HG02642 (cell line): ENCODE data around the gene ZNF76.

Source experiments
- ATAC-seq: cut with Tn5 transposase; IDR thresholded peaks from one replicate; pipeline ENCODE4 v1.9.1; 2021; ENCODE audit warnings: mild to moderate bottlenecking; ENCODE audit not compliant: unreplicated experiment, poor library complexity

ZNF76 gene

DNA sequence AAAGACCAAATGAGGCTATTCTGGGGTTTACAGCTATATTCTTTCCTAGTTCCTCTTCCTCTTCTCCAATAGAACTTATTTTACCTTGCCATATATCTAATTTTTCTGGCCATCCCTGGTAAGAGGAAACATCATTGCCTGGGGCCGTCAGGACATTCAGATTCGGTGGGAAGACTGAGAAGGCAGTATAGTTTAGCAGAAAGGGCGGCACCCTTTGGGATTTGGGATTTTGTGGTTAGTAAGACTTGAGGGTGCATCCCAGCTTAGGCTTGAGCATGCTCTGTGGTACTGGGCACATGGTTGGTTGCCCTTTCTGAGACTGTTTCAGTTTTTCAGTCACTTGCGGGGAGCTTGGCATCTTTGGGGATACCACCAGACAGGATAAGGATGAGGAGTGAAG is 24.6 kb upstream of the ZNF76 start:
- no peak for ATAC-seq

DNA sequence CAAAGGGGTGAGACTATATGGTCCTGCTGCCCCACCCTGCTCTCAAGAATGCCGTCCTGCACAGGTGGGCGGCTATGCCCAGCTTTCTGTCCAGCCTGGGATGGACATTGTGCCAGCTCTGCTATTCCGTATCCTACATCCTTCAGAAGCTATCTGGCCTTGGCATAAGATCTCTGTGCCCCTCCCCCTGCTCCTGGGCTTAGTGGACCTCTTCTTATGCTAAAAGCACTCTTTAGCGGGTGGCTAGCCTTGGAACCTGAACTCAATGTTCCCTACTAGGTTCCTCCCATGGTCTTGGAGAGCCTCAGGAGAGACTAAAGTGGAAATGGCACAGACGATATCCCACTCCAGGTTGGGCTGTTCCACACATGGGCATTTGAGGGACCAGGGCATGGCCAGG is 23.3 kb upstream of the ZNF76 start:
- no peak for ATAC-seq

DNA sequence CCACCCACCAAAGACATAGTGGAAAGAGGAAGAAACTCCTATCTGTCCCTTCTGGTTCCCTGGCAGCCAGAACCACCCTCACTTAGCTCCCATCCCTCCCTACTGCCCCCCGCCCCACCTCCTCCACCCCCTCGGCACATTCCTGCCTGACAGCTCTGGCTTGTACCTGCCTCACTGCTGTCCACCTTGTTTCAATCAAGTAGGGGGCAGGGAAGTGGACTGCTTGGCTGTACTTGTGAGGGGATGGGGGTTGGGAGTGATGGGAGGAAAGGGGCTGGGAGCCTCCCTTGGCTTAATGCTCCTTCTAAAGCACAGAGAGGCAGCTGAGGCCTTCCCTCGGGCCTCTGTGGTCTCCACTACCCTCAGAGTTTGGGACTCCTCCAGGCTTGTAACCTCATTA is 22.1 kb upstream of the ZNF76 start:
- ATAC-seq: no peak

DNA sequence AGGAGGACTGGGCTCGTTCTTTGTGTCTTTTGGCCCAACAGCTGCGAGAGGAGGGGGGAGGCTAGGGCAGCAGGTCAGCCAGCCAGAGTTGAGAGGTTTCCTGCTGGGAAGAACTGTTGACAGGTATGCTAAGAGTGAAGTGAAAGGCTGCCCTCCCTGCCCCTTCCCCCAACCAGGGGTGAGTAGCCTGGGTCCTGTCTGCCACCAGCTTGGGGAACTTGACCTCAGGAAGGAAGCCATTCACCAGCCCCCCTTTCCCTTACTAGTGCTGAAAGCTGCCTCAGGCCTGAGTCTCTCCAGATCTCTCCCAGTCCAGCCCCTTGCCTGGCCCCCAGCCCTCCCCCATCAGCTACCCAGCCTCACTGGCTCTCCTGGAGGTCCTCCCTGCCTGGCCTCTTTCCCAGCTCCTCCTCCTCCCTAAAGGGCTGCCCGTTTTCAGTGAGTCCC is 20.7 kb upstream of the ZNF76 start:
- no peak for ATAC-seq

DNA sequence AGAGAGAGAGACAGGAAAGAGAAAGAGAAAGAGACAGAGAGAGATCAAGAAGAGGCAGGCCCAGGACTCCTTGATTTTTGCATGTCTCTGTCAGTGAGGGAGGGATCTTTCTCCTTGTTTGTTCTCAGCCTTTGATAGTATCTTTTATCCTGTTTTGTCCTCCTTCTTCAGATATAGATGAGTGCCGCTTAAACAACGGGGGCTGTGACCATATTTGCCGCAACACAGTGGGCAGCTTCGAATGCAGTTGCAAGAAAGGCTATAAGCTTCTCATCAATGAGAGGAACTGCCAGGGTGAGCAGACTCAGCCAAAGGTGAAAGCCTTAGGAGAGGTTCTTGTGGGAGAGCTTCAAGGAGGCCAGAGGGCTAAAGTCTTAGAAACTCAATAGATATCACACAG is 20.0 kb upstream of the ZNF76 start:
- no peak for ATAC-seq

DNA sequence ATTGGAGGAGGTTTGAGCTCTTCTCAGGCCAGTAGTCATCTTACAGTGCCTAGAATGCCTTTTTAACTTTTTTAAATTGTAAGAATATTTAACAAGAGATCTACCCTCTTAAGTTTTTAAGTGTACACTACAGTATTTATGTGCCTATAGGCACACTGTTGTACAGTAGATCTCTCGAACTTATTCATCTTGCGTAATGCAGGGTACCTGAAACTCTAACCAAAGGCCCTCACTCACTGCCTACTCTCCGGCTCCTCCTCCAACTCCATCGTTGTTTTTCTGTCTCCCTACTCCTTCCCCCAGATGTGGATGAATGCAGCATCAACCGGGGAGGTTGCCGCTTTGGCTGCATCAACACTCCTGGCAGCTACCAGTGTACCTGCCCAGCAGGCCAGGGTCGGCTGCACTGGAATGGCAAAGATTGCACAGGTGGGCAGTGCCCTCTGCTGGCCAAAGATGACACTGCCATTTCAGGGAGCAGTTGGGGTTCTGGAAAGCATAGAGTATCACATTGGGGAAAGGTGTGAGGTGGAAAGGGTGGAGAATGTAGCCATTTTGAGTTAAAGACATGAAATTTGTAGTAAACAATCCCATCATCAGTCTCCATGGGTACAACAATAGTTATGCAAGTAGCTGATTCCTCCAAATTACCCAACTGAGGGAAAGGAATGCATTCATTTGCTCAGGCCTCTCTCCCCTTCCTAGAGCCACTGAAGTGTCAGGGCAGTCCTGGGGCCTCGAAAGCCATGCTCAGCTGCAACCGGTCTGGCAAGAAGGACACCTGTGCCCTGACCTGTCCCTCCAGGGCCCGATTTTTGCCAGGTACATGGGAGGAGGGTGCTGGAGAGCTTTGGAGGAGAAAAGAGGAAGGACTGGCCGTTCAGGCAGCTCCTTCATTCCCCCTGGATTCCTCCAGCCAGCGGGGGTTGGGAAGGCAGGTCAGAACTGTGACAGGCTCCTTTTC is 18.4 kb upstream of the ZNF76 start:
- ATAC-seq: no peak

DNA sequence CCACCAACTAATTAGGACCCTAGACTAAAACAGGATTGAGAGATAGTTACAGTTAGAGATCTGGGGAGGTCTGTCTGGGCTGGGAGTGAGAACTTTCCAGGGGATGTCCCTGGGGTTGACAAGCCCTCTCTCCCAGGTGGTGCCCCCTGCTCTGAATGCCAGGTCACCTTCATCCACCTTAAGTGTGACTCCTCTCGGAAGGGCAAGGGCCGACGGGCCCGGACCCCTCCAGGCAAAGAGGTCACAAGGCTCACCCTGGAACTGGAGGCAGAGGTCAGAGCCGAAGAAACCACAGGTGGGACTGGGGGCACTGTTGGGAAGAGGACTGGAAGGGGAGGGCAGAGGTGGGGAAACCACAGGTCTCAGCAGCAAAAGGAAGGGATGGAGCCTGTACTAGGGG is 17.0 kb upstream of the ZNF76 start:
- no peak for ATAC-seq

DNA sequence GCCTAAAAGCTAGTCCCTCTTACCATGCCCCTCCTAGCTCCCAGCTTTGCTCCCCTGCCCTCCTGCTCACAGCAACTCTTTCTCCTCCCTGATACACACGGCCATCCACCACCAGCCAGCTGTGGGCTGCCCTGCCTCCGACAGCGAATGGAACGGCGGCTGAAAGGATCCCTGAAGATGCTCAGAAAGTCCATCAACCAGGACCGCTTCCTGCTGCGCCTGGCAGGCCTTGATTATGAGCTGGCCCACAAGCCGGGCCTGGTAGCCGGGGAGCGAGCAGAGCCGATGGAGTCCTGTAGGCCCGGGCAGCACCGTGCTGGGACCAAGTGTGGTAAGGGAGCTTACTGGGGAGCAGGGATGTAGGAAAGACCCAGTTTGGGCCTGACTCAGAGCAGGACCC is 16.6 kb upstream of the ZNF76 start:
- no peak for ATAC-seq

DNA sequence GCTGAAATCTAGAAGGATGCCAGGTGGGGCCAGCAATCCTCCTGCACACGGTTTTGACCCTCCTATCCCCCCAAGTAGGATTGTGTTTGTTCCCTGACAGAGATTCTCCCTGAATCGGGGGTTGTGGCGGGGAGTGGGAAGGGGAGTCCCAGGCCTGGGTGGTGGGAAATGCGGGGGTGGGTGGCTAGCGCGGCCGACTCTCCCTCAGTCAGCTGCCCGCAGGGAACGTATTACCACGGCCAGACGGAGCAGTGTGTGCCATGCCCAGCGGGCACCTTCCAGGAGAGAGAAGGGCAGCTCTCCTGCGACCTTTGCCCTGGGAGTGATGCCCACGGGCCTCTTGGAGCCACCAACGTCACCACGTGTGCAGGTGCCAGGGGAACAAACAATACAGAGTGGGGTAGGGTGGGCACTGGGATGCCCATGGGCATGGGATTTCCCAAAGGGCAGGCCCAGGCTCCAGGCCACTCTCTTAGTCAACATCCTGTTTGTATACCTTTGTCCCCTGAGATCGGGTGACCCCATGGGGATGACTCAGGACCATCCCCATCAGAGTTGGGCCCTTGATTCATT is 16.1 kb upstream of the ZNF76 start:
- no peak for ATAC-seq

DNA sequence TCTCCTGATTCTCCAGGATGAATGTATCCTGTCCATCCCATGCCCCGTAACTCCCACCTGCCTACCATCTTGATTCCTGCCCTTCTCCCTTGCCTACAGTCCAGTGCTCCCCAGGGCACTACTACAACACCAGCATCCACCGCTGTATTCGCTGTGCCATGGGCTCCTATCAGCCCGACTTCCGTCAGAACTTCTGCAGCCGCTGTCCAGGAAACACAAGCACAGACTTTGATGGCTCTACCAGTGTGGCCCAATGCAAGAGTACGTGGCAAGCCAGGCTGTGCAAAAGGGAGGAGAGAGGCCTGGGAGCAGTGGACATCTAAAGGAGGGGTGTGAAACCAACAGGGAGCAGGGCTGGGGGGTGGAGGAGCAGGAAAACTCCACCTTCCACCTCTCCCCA is 15.0 kb upstream of the ZNF76 start:
- ATAC-seq: no peak

DNA sequence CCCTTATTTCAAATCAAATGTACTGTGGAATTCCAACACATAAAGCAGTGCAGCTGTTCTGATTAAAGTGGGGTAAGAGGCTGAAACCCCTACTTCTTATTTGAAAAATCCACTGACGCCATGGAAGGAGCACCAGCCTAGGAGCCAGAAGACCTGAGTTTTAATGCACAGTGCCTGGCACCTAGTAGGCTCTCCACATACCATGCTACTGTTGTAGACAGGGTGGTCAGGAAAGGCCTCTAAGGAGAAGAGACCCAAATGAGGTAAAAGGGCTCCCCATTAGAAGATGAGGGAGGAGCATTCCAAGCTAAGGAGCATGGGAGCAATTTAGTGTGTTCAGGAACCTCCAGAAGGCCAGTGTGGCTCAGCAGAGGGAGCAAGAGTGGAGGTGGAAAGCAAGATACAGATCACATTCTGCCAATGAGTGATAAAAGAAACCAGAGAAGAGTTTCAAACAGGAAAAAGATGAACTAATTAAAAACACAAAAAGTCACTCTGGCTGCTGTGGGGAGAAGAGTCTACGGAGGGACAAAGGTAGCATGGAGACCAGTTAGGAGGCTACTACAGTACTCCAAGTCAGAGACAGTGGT is 11.8 kb upstream of the ZNF76 start:
- ATAC-seq: no peak

DNA sequence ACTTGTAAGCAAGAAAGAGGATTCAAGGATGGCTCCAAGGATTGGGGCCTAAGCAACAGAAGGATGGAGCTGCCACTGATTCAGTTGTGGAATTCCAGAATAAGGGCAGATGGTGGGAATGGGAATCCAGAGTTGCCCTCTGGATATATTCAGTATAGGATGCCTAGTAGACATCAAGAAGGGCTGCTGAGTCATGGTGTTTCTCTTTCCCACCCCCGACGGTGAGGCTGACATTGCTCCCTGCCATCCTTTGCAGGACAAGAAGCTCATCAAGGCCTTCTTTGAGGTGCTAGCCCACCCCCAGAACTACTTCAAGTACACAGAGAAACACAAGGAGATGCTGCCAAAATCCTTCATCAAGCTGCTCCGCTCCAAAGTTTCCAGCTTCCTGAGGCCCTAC is 11.2 kb upstream of the ZNF76 start:
- ATAC-seq: no peak

DNA sequence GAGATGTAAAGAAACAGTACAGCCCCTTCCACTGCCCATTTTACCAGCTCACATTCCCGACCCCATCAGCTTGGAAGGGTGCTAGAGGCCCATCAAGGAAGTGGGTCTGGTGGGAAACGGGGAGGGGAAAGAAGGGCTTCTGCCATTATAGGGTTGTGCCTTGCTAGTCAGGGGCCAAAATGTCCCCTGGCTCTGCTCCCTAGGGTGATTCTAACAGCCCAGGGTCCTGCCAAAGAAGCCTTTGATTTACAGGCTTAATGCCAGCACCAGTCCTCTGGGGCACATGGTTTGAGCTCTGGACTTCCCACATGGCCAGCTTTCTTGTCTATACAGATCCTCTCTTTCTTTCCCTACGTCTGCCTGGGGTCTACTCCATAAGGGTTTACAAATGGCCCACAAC is 10.6 kb upstream of the ZNF76 start:
- no peak for ATAC-seq

DNA sequence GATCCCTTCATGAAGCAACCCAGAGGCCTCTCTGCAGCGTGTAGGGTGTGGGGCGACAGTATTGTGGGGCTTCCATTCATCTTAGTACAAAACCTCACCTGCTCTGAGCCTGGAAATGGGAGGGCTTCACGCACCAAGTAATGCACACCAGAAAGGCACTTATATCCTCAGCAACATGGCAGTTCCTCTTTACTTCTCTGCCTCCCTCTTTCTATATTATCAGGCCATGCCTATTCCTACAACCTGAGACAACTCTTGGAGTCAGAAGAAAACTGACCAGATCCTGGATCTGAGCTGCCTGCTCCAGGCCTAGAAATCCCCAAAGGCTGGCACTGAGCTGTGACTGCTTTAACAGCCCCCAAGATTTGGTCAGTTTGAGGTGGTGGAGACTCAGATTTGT is 7.6 kb upstream of the ZNF76 start:
- no peak for ATAC-seq

DNA sequence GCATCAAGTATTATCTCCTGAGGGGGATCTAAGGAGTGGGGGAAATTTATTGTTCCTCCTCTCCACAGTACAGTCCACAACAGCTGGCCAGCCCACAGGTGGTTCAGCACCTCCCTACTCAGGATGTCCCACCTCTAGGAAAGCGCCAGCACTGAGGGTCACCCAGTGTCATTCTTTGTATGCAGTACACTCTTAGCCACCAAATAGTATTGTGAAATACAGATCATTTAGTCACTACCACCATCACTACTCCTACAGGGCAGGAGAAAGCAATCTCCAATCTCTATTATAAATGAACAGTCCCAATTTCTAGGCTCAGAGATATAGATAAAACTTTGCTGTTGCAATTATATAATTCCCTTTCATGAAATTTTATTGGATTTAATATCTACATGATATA is 6.3 kb upstream of the ZNF76 start:
- ATAC-seq: no peak

DNA sequence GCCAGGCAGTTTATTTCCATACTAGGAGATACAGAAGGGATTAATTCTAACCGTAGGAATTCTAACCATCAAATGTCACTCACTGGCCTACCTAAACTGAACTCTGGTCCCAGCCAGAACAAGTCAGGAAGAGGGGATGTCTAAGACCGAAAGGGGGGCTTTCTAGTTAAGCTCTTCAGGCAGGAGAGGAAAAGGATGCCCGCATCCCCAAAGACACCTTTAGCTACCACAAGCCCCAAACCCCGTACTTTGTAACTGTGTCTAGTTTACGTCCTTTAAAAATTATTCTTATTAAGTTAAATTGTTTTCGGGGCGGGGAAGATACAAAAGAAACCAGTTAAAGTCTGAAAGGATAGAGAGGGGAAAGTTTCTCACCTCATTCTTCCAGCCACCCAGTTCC is 1.2 kb upstream of the ZNF76 start:
- ATAC-seq: no peak

DNA sequence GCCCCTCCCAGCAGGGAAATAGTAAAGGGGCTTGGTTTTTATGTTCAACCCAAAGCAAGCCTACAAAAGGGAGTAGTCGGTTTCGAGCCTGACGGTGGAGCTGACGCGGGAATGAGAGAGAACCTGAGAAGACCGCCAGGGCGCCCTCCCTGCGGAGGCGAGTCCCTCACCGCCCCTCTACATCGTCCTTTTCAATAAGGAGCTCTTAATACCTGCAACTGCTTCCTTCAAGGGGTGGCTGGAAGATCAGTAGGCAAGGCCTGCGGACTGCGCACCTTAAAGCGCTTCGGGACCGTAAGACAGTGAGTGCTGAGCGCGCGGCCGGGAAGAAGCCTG is 709 bp upstream of the ZNF76 start:
- ATAC-seq: peak; percentile 22

DNA sequence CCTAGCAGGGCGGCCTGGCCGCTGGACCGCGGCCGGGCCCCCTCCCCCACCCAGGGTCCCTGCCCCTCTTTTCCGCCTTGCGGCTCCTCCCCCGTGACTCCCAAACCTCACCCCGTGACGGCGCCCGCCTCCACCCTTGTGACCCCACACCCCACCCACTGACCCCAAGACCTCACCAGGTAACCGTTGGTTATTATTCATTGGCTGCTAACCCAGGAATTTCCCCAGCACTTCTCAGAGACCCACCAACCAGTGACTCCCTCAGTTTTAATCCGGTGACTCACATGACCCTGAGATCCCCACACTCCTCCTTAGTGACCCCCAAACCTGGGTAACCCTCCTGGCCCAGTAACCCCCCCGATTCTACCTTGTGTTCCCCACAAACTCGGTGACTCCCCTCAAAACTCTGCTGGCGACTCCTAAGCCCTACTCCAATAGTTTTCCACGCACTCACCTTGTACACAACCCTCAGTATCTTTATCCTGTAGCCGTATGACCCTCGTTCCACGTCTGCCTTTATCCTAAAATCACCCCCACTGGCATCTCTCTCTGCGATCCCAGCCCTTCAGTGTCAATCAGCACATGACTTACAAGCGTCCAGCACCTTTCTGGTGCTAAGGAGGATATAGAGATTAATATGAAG is 534 bp downstream of the ZNF76 start:
- ATAC-seq: peak; percentile 32

DNA sequence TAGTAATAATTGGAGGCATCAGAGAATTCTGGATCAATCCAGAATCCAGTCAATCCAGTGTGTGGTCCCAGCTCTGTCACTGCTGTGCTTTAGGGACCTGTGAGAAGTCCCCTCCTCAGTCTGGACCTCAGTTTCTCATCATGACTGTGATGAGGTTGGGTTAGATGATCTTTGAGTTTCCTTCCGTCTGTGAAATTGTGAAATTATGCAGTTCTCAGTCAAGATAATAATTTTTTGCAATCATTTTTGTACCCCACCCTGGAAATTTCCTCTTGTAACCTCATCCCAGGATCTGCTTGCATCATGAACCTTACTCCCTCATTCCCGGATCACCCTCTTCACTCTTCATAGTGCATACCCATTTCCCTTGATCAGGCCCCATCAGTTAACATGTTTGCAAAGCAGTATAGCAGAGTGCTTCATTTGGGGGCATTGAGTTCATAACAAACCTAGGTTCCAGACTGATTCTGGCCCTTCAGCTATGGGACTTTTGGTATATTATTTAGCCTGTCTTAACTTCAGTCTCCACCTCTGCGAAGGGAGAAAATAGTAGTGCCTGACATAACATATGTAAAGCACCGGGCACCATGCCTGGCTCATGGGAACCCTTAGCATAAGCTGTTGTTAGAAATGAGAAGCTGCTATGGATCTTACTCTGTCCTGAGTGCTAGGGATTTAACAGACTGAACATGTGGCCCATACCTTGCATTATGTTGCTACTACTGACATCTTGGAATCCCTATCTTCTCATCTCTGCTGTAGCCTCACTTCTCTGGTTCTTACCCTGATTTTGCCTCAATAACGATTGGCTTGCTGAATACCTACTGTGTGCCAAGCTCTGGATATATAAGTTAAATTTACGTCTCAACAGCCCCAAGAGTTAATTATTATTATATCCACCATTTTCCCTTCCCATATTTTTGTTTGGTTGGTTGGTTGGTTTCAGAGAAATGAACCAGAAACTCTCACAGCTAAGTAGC is 1.3 kb downstream of the ZNF76 start:
- ATAC-seq: no peak

DNA sequence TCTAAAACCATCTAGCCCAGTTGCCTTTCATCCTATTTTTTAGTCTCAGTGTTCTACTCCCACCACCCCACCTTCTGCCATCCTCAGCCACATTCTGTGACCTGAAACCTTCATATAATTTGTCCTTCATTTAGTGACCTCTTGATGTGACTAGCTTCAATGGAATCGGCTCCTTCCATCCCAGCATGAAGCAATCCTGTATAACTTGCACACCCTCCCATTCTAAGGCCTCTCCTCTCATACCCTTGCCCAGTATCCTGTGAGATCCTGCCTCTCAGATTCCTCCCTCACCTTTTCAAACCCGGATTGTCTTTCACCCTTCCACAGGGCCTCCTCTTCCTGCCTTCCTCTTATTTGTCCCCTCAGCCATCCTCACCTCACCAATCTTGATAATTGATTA is 3.1 kb downstream of the ZNF76 start:
- no peak for ATAC-seq
